RPMI7951 (cell line): ENCODE data around the gene DHX32. TPM values are rescaled to one million over a fixed set of nuclear protein-coding genes. Genes with fewer than 3 reads are reported as not detected.

ENCODE experiments used
- DNase-seq: peaks from one replicate; pipeline ENCODE4 v3.0.0-alpha.2; 2012; ENCODE audit warnings: low read depth
- total RNA-seq: library from RNA; depleted of rRNA; stranded (reverse); fragments of >200 nt; shearing (Covaris generic); gene quantifications from 2 replicates; pipeline ENCODE4 v1.2.3, GENCODE V29; 2014; rRNA removed

Gene DHX32
- total RNA-seq, 1 experiment from 2014 or later, result 28.1 TPM

DNA sequence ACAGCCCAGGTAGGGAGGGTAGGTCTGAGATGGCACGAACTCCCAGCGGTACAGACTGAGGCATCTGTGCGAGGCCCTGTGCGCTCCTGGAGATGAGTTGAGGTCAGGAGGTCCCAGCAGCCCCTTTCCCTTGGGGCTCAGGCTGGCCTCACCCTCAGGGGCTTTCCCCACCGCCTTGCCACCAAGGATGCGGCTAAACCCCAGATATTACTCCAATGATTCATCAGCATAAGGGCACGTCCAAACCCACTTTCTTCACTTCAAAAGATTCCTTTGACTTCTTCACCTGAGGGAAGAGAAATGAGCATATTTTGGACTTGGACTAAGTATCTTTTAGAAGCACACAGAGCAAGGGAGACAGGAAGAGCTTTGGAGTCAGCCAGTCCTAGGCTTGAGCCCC lies 78.4 kb downstream of the DHX32 start:
- peak; percentile 4 for DNase-seq

GRCh38 chr10:125802131-125802530 lies 79.0 kb downstream of the DHX32 start:
- no peak for DNase-seq

DNA sequence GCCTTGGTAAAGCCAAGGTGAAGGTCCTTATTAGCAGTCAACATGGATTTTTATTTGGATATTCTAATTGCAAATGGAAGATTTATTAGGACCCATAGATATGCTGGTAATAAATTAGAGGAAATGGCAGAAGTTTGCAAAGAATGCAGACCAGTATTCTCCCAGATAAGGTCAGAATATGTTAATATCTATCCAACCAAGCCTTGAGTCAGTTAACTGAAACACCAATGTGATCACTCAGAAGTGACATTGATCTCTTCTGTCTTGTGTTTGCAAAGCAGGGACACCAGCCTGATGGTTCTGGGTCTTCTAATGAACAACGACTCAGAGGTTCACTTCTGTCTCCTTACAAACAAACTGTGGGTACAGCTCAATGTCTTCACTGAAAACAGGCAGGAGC lies 79.5 kb downstream of the DHX32 start:
- no peak for DNase-seq

DNA sequence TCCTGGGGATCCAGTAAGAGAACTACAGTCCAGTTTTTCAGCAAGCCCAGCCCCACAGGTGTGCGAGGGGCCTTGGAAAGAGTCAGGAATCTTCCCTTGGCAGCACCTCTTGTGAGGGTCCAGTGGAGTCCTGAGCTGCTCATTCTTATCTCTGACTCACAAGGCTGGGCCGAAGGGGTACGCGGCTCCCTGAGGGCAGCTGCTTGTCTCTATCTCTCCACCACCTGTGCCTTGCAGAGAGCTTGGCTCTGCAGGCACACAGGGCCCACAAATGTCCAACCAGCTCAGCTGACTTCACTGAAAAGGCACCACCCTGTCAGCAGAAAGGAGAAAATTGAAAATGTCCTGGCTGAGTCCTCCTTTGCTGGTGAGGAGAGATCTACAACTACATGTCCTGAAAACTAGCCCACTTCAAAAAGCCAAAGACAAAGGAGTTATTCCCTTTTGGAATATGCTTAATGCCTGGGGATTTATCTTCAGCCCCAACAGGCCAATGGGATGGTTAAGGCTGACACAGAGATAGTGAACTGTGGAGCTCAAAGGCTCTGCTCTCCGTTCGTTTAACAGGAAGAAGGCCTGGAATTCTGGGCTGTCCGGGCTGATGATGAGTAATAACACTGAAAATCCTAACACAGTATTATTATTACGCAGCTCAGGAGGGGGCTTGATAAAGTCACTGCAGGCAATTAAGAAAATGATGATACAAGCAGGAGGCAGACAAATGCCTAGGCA lies 81.5 kb downstream of the DHX32 start:
- DNase-seq, result no peak

- DNase-seq, result no peak
Observed at GRCh38 chr10:125797994-125798662, 83.0 kb downstream of the DHX32 start.

DNA sequence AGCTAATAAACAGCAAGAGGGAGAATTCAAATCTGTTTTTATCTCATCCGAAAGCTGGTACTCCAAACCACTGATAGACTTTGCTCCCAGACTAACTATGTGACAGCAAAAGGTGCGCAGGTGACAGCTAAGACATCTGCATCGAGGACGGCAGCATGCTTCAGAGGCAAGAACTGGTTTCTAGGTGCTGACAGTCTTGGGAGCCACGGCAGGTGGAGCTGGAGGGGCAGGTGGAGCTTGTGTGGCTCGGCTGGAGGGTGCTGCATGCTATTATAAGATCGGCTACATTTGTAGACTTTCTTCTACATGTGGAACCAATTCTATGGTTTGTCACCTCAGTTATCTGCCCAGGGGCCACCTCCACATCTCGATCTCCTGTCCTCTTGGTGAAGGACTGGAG lies 83.7 kb downstream of the DHX32 start:
- DNase-seq, result no peak

DNA sequence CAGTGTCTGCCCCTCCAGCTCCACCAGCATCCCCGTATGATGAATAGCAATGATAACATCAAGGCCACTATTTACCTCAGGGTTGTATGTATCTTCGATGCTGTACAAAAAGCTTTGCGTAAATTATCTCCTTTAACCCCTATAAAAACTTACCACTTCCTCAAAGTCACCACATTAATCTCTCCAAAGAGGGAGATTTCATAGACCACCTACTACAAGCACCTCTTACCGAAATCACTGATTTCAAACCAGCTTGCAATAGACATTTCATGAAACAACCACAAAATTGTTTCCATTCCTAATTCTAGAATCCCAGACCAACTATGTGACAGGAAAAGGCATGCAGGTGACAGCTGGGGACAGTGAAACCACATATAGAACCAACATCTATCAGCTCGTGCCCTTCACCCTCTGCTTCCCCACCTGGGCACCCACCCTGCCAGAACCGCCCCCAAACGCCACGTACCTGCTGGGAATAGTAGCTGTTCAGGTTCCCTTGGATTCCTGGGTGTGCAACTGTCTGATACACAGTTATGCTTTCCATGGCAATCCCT lies 85.4 kb downstream of the DHX32 start:
- DNase-seq, result no peak

DNA sequence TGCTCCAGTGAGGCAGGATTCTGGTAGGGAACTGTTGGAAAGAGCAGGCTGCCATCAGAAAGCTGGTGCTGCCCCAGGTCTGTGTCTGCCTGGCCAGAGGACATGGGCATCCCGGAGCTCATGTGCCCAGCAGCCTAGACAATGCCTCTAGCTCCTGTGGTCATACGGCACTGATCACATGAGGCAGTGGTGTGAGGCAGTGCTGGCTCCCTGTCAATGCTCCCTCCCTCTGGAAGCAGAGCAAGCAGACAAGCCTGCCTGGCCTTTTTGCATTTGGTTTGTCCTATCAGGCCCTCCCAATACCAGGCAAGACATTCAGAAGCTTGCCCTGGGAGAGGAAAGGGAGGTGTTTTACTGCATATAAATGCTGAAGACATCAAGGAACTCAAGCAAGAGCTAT lies 86.0 kb downstream of the DHX32 start:
- DNase-seq, result no peak

DNA sequence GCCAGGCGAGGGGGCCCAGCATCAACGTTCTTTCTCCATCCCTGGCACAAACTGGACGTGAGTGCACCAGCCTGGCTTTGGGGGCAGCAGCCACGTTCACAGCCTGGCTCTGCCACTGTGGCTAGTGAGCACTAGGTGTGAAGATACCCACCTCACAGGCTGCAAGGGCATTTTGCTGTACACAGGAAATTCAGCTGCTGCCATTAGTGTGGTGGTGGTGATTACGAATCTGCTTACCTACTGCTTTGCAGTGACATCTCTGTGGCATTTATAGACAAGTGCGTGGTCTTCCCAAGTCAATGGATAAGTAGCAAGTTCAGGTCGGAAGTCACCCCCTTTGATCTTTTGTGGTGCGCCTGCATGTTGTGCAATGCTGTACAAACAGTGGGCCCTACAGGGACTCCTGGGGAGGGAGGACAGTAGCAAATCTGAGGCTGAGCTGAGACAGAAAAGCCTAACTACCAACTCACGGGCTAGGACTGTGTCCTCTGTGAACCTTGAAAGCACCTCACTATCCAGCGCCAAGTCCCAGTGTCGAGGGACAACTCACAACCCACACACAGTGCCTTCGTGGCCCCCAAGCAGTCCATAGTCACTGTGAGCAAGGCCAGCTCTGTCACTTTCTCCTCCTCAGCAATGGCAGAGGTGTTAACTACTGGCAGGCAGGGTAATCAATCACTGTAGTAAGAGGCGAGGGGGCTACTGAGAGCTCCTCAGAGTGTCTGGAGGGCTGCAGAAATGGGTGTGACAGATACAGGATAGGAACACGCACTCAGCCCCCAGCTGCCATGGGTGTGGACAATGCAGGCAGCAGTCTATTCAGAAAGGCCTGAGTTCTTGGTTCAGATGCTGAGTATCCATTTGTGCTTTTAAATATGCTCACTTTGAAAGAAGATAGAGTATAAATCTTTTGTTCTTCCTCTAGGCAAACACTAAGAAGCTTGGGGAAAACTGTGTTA lies 88.5 kb downstream of the DHX32 start:
- DNase-seq, result no peak

- no peak for DNase-seq
Observed at GRCh38 chr10:125788156-125789034, 92.7 kb downstream of the DHX32 start.

Other genes starting within 250 kb of the DHX32 start
- not detected in 2 replicates for gene TEX36, start 198.1 kb downstream of the DHX32 start, total RNA-seq
- gene EDRF1, start 161.6 kb downstream of the DHX32 start, total RNA-seq, result 15.9 and 17.9 TPM in 2 replicates
- gene MMP21, start 105.5 kb downstream of the DHX32 start, total RNA-seq, result not detected in 2 replicates
- 55.6 and 70.5 TPM in 2 replicates for gene UROS, start 58.0 kb downstream of the DHX32 start, total RNA-seq
- 63.3 and 68.2 TPM in 2 replicates for gene BCCIP, start 57.7 kb downstream of the DHX32 start, total RNA-seq
- gene FANK1, start 15.3 kb upstream of the DHX32 start, total RNA-seq, result 0.68 and 1.3 TPM in 2 replicates